ENCODE data around the gene SMYD3. TPM values are rescaled to one million over a fixed set of nuclear protein-coding genes. Genes with fewer than 3 reads are reported as not detected.
A peak's percentile ranks its signal among the peaks of the same experiment; 100 is the strongest.

SMYD3 gene
- total and polyA plus RNA-seq, 2 of the 4 experiments (the other 2 are of a cell fraction), result 26.5 to 37.6 TPM

GRCh38 chr1:245704341-245704740 is 802.7 kb downstream of the SMYD3 start:
- no TSS peak for BruUV-seq (replicated peaks)
- Histone ChIP-seq H3K4me2 (ENCODE audit: low read depth, low read length) (no peak overlapping the region), H2AK9ac (replicated peaks; ENCODE audit: low read depth, low read length, poor library complexity) (no peak overlapping the region)

More at GRCh38 chr1:245704341-245704740, 802.7 kb downstream of the SMYD3 start:
- Histone ChIP-seq H2AFZ (replicated peaks; ENCODE audit: low read length, poor library complexity) (no peak overlapping the region), H2BK120ac (ENCODE audit: low read depth, low read length) (no peak overlapping the region), H3K27ac (ENCODE audit: insufficient read depth, low read length) (no peak overlapping the region), H4K5ac (ENCODE audit: low read depth, low read length) (no peak overlapping the region), H3K9ac (ENCODE audit: low read depth, low read length) (no peak overlapping the region), H4K20me1 (ENCODE audit: insufficient read depth, low read length) (no peaks in the 10 kb centered on the region), H3K4me1 (ENCODE audit: control insufficient read depth, insufficient read depth, low read length) (peaks cover 5% of the 10 kb centered on the region), H3K79me1 (ENCODE audit: low read depth in 1 of 2, low read length in 2 of 2) (no peaks in the 10 kb centered on the region), H3K56ac (ENCODE audit: extremely low read depth, insufficient read depth, low read length) (no peak overlapping the region), H4K8ac (ENCODE audit: low read depth in 2 of 2, low read length in 2 of 2) (no peak overlapping the region), H2AK5ac (ENCODE audit: low read depth, low read length) (no peak overlapping the region), H3K4ac (ENCODE audit: low read depth, low read length) (peak overlapping the region; percentile 34; the same call in 1 of the 2 replicates), H3K18ac (ENCODE audit: low read depth, low read length) (no peak overlapping the region), H3K4me3 (ENCODE audit: insufficient read depth, low read depth, low read length) (no peak overlapping the region), H3K27me3 (ENCODE audit: control insufficient read depth, insufficient read depth, low read length) (no peaks in the 10 kb centered on the region; the same call in 1 of the 2 replicates), H2BK5ac (ENCODE audit: low read depth, low read length, poor library complexity, severe bottlenecking) (no peak overlapping the region), H3K9me1 (ENCODE audit: insufficient read depth, low read length) (no peaks in the 10 kb centered on the region; the same call in 1 of the 2 replicates), H2BK15ac (ENCODE audit: low read depth, low read length) (no peak overlapping the region), H3K9me3 (ENCODE audit: control insufficient read depth, insufficient read depth, low read length) (no peaks in the 10 kb centered on the region), H3K23ac (ENCODE audit: low read depth, low read length) (no peak overlapping the region), H3K14ac (replicated peaks; ENCODE audit: low read depth, low read length) (0 out of 2 replicates have a peak overlapping the region, but pooled peaks have one; percentile 12), H2BK20ac (ENCODE audit: low read depth, low read length) (no peak overlapping the region), H4K91ac (ENCODE audit: insufficient read depth, low read depth, low read length) (no peak overlapping the region), H3K36me3 (ENCODE audit: control insufficient read depth, insufficient read depth, low read length) (peaks cover 7% of the 10 kb centered on the region; the same call in 1 of the 2 replicates)
- DNase-seq (no peak), ATAC-seq (ENCODE audit: low read depth) (no peak)
- POLR2A ChIA-PET (ENCODE audit: unreplicated experiment), result no interaction called here
- CTCF ChIA-PET, result interaction anchor here (0.5 to 1.2 kb wide), 2 partner anchors 13 to 257 kb away, joined by 3 to 4 read pairs; no protein-coding TSS in a partner anchor
- no peak for TF ChIP-seq MXI1 (IDR thresholded peaks at IDR 0.05; ENCODE audit: borderline replicate concordance, low read depth, low read length)
- TF ChIP-seq, protein P1, sequence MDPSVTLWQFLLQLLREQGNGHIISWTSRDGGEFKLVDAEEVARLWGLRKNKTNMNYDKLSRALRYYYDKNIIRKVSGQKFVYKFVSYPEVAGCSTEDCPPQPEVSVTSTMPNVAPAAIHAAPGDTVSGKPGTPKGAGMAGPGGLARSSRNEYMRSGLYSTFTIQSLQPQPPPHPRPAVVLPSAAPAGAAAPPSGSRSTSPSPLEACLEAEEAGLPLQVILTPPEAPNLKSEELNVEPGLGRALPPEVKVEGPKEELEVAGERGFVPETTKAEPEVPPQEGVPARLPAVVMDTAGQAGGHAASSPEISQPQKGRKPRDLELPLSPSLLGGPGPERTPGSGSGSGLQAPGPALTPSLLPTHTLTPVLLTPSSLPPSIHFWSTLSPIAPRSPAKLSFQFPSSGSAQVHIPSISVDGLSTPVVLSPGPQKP (IDR thresholded peaks at IDR 0.05; ENCODE audit: borderline replicate concordance, low read depth, low read length), result no peak
- TF ChIP-seq FOS (IDR thresholded peaks at IDR 0.05; ENCODE audit: low read depth, low read length), result no peak
- TF ChIP-seq MAFK (IDR thresholded peaks at IDR 0.05; ENCODE audit: low read depth, low read length), result no peak
- no peak for TF ChIP-seq NFE2L2 (IDR thresholded peaks at IDR 0.05; ENCODE audit: low read depth, low read length)
- no peak for TF ChIP-seq RFX5 (IDR thresholded peaks at IDR 0.05; ENCODE audit: low read depth, low read length)
- TF ChIP-seq CHD1 (IDR thresholded peaks at IDR 0.05; ENCODE audit: low read depth, low read length), result no peak
- no peak for TF ChIP-seq SMC3 (IDR thresholded peaks at IDR 0.05; ENCODE audit: low read depth, low read length)
- no peak for TF ChIP-seq RAD21 (IDR thresholded peaks at IDR 0.05; ENCODE audit: low read length)
- no peak for TF ChIP-seq CEBPB (IDR thresholded peaks at IDR 0.05; ENCODE audit: low read depth, low read length)
- TF ChIP-seq USF2 (IDR thresholded peaks at IDR 0.05; ENCODE audit: low read depth, low read length), result no peak
- no peak for TF ChIP-seq BHLHE40 (IDR thresholded peaks at IDR 0.05; ENCODE audit: low read depth, low read length)
- intact Hi-C loops (cut with micrococcal nuclease) (no loop called here), in situ Hi-C loops (cut with MboI; ENCODE audit: low sequenced_read_pairs) (no loop called here), dilution Hi-C loops (cut with HindIII; ENCODE audit: low sequenced_read_pairs, unreplicated experiment) (no loop called here)
- WGBS, 2 experiments (ENCODE audit: extremely low coverage in 2 of 2, insufficient read length in 1 of 2), result 84% methylated on average over 3 of the region's 6 CpGs; no CpG with 5 or more reads in 1 of the 2 experiments
